Natural killer cell (primary cell): Measurements from ENCODE around the gene CDH11. TPM values are rescaled to one million over a fixed set of nuclear protein-coding genes. Genes with fewer than 3 reads are reported as not detected.

Experiments
- ATAC-seq, 3 donors: fragments of 150-1000 bp in 2 of 3; fragments of 200-7000 bp in 1 of 3; cut with Tn5 transposase; 1 replicate in 1 of 3; 2 replicates in 2 of 3; pipeline ENCODE4 v1.10.0; 2021; ENCODE audit warnings: mild to moderate bottlenecking in 2 of 3, moderate library complexity in 2 of 3
- DNase-seq, 2 donors: peaks; one replicate each; pipeline versions ENCODE4 v3.0.0 to v3.0.0-alpha.2; 2013 to 2021; ENCODE audit warnings: mixed read lengths in 1 of 2
- H3K27ac ChIP-seq: one replicate; pipeline ENCODE4 v1.5.1; 2013; ENCODE audit warnings: mild to moderate bottlenecking, low read length
- H3K27me3 ChIP-seq: one replicate; pipeline ENCODE4 v1.6.1; 2013; ENCODE audit warnings: low read length; ENCODE audit not compliant: control insufficient read depth, insufficient read depth
- H3K36me3 ChIP-seq: one replicate; pipeline ENCODE4 v1.6.1; 2013; ENCODE audit warnings: low read length; ENCODE audit not compliant: control insufficient read depth, insufficient read depth
- H3K4me1 ChIP-seq: one replicate; pipeline ENCODE4 v1.6.1; 2013; ENCODE audit warnings: low read length; ENCODE audit not compliant: control insufficient read depth, insufficient read depth
- H3K4me3 ChIP-seq: one replicate; pipeline ENCODE4 v1.5.1; 2013; ENCODE audit warnings: low read length
- H3K9me3 ChIP-seq: one replicate; pipeline ENCODE4 v1.6.1; 2013; ENCODE audit warnings: low read length; ENCODE audit not compliant: control insufficient read depth, insufficient read depth
- H3K27ac Mint-ChIP-seq, 2 donors: one replicate each; pipeline ENCODE4 v1.8.0; 2022; ENCODE audit warnings: mild to moderate bottlenecking in 2 of 2, mixed read lengths in 2 of 2, moderate library complexity in 1 of 2
- H3K27me3 Mint-ChIP-seq, 2 donors: one replicate each; pipeline ENCODE4 v1.8.0; 2022; ENCODE audit warnings: low read depth in 2 of 2, mixed read lengths in 2 of 2
- H3K36me3 Mint-ChIP-seq: one replicate; pipeline ENCODE4 v1.8.0; 2022; ENCODE audit warnings: mixed read lengths
- H3K4me1 Mint-ChIP-seq, 2 donors: one replicate each; pipeline ENCODE4 v1.8.0; 2022; ENCODE audit warnings: mixed read lengths in 2 of 2
- H3K4me3 Mint-ChIP-seq: one replicate; pipeline ENCODE4 v1.8.0; 2022; ENCODE audit warnings: mild to moderate bottlenecking, moderate library complexity, mixed read lengths
- H3K9me3 Mint-ChIP-seq, 2 donors: one replicate each; pipeline ENCODE4 v1.8.0; 2022; ENCODE audit warnings: mixed read lengths in 2 of 2
- CTCF ChIP-seq: fragments of 200-600 bp; IDR thresholded peaks from one replicate; pipeline ENCODE4 v1.8.0; 2022; ENCODE audit warnings: antibody characterized with exemption
- WGBS: methylation state at CpG from one replicate; pipeline ENCODE4 v1.1.7; 2013; ENCODE audit warnings: missing lambda C conversion rate; ENCODE audit not compliant: insufficient coverage; 5-methylcytosine and 5-hydroxymethylcytosine counted together
- intact Hi-C: fragments of 100-400 bp; cut with micrococcal nuclease; formaldehyde crosslinking; loops from one replicate; pipeline ENCODE4 v1.14.2; 2022
- total RNA-seq, 4 donors: library from RNA; stranded (reverse); fragments of 120-200 nt in 1 of 4; gene quantifications; one replicate each; pipeline versions ENCODE4 v1.2.3 to v1.2.4, GENCODE V29; 2013 to 2022

The CDH11 gene
- total RNA-seq, 3 donors from 2014 or later (not counting 1 experiment from before 2014, with no cell fraction given): not detected

- no peaks in the 10 kb centered on the region for H3K4me1 Mint-ChIP-seq
- ATAC-seq: no peak
- no peak overlapping the region for H3K4me3 Mint-ChIP-seq
- H3K9me3 ChIP-seq: no peaks in the 10 kb centered on the region
- H3K27me3 ChIP-seq: peaks cover 15% of the 10 kb centered on the region
- H3K4me3 ChIP-seq: no peak overlapping the region
- H3K27ac Mint-ChIP-seq: no peak overlapping the region
- H3K36me3 Mint-ChIP-seq: peaks cover 7% of the 10 kb centered on the region
- no peak overlapping the region for H3K27ac ChIP-seq
- peaks cover 3% of the 10 kb centered on the region for H3K4me1 ChIP-seq
- TF ChIP-seq CTCF: no peak
- intact Hi-C loops: no loop called here
- DNase-seq: no peak
- no peaks in the 10 kb centered on the region for H3K36me3 ChIP-seq
- H3K27me3 Mint-ChIP-seq: peaks cover 24 to 27% of the 10 kb centered on the region in 2 donors
- no peaks in the 10 kb centered on the region for H3K9me3 Mint-ChIP-seq
- 3% methylated on average over 68 of the region's 68 CpGs for WGBS
These were observed 787 bp downstream of the CDH11 start for GRCh38 chr16:65120831-65121721.

DNA sequence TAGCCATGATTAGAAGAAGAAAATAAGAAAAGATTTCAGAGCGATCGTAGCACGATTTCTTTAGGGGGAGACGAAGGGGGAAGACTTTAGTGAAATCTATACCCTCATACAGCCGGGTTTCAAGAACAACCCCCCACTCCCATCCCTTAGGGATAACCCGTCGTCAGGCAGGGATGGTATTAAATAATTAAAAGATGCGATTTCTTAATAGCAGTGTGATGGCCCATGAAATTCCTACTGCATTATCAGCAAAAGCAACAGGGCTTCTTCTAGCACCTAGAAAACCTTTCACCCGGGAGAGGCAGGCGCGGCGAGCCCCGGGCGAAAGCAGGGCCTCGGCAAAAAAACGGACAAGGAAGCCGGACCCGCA lies 1.4 kb downstream of the CDH11 start:
- Histone ChIP-seq H3K27me3 (peaks cover 15% of the 10 kb centered on the region), H3K4me3 (no peak overlapping the region), H3K9me3 (no peaks in the 10 kb centered on the region), H3K36me3 (no peaks in the 10 kb centered on the region), H3K27ac (no peak overlapping the region), H3K4me1 (peaks cover 3% of the 10 kb centered on the region)
- no peak for DNase-seq
- Mint-ChIP-seq H3K9me3 (no peaks in the 10 kb centered on the region), H3K36me3 (peaks cover 7% of the 10 kb centered on the region), H3K27me3 (peaks cover 24 to 27% of the 10 kb centered on the region in 2 donors), H3K27ac (no peak overlapping the region), H3K4me1 (no peaks in the 10 kb centered on the region), H3K4me3 (no peak overlapping the region)
- intact Hi-C loops: no loop called here
- WGBS: 4% methylated on average over 11 of the region's 18 CpGs
- no peak for TF ChIP-seq CTCF
- no peak for ATAC-seq

GRCh38 chr16:65119901-65120401 lies 1.9 kb downstream of the CDH11 start:
- H3K4me3 Mint-ChIP-seq: no peak overlapping the region

More at GRCh38 chr16:65119901-65120401, 1.9 kb downstream of the CDH11 start:
- DNase-seq (no peak), ATAC-seq (no peak)
- TF ChIP-seq CTCF: no peak
- Histone ChIP-seq H3K36me3 (no peaks in the 10 kb centered on the region), H3K4me1 (peaks cover 3% of the 10 kb centered on the region), H3K4me3 (no peak overlapping the region), H3K9me3 (no peaks in the 10 kb centered on the region), H3K27ac (no peak overlapping the region), H3K27me3 (peaks cover 15% of the 10 kb centered on the region)
- Mint-ChIP-seq H3K36me3 (peaks cover 7% of the 10 kb centered on the region), H3K4me1 (no peaks in the 10 kb centered on the region), H3K27ac (no peak overlapping the region), H3K9me3 (no peaks in the 10 kb centered on the region), H3K27me3 (peaks cover 24 to 27% of the 10 kb centered on the region in 2 donors)
- intact Hi-C loops: no loop called here
- WGBS: 15% methylated on average over 11 of the region's 11 CpGs
